ENCODE results near the gene FKBP4. TPM values are rescaled to one million over a fixed set of nuclear protein-coding genes. Genes with fewer than 3 reads are reported as not detected.

Gene FKBP4
- total RNA-seq, 1 donor from 2014 or later, result 45.3 TPM

- H4K20me1 ChIP-seq (ENCODE audit: low read depth), result no peaks in the 10 kb centered on the region
- H3K4me2 ChIP-seq, result no peak overlapping the region
- H3K27me3 Mint-ChIP-seq (ENCODE audit: insufficient read depth, low read depth), result peaks cover 10% of the 10 kb centered on the region
- peaks cover 35% of the 10 kb centered on the region for H3K27me3 ChIP-seq
- peak; percentile 80 for DNase-seq (ENCODE audit: low spot score)
- H3K4me1 Mint-ChIP-seq, result peaks cover 12% of the 10 kb centered on the region
- peaks cover 5% of the 10 kb centered on the region for H3K4me1 ChIP-seq
- H3K4me3 ChIP-seq, result no peak overlapping the region
- H3K79me2 ChIP-seq (ENCODE audit: low read depth), result no peaks in the 10 kb centered on the region
- no peak overlapping the region for H3K4me3 Mint-ChIP-seq
- H3K9me3 ChIP-seq (ENCODE audit: low read depth), result no peaks in the 10 kb centered on the region
- no peak overlapping the region for H2AFZ ChIP-seq (replicated peaks)
- no peaks in the 10 kb centered on the region for H3K9me3 Mint-ChIP-seq
- TF ChIP-seq CTCF (IDR thresholded peaks at IDR 0.05) (peak; percentile 87), EZH2 (IDR thresholded peaks at IDR 0.05) (no peak)
- peaks cover 6% of the 10 kb centered on the region for H3F3A ChIP-seq (ENCODE audit: low read depth)
- H3K36me3 Mint-ChIP-seq, result no peaks in the 10 kb centered on the region
- no peak overlapping the region for H3K27ac ChIP-seq
- H3K36me3 ChIP-seq, result no peaks in the 10 kb centered on the region
- H3K9ac ChIP-seq, result no peak overlapping the region
- H3K27ac Mint-ChIP-seq, result no peak overlapping the region
These were observed 10.7 kb upstream of the FKBP4 start for GRCh38 chr12:2783936-2784600.

DNA sequence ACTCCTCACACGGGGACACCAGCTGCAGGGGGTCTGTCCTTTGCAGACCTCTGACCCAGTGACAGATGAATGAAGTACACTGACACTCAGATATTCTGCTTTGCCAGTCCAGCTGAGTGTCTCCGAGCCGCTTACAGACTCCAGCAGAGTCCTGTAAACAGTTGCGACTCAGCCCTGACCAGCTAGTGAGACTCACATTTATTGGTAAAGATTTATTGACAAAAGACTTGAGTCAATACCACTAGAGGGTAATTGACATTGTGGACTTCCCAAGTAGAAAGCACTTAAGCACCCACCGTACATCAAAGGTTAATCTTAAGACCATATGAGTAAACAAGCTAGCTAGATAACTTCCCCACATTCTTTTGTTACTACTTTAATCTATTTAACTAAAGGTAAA lies 9.8 kb upstream of the FKBP4 start:
- Histone ChIP-seq H2AFZ (replicated peaks) (no peak overlapping the region), H3K27me3 (peaks cover 35% of the 10 kb centered on the region), H4K20me1 (ENCODE audit: low read depth) (no peaks in the 10 kb centered on the region), H3K4me2 (no peak overlapping the region), H3K4me1 (no peaks in the 10 kb centered on the region), H3K27ac (no peak overlapping the region), H3K36me3 (no peaks in the 10 kb centered on the region), H3K4me3 (no peak overlapping the region), H3K9me3 (ENCODE audit: low read depth) (no peaks in the 10 kb centered on the region), H3K79me2 (ENCODE audit: low read depth) (no peaks in the 10 kb centered on the region), H3F3A (ENCODE audit: low read depth) (no peaks in the 10 kb centered on the region), H3K9ac (no peak overlapping the region)
- peaks cover 15% of the 10 kb centered on the region for H3K27me3 Mint-ChIP-seq (ENCODE audit: insufficient read depth, low read depth)
- no peak for TF ChIP-seq CTCF (IDR thresholded peaks at IDR 0.05)
- no peak for TF ChIP-seq EZH2phosphoT487 (IDR thresholded peaks at IDR 0.05)
- no peak for TF ChIP-seq EZH2 (IDR thresholded peaks at IDR 0.05)
- no peak for DNase-seq (ENCODE audit: low spot score)
- no peak overlapping the region for H3K27ac Mint-ChIP-seq
- no peaks in the 10 kb centered on the region for H3K36me3 Mint-ChIP-seq
- H3K4me3 Mint-ChIP-seq, result no peak overlapping the region
- peaks cover 7% of the 10 kb centered on the region for H3K4me1 Mint-ChIP-seq
- H3K9me3 Mint-ChIP-seq, result no peaks in the 10 kb centered on the region

DNA sequence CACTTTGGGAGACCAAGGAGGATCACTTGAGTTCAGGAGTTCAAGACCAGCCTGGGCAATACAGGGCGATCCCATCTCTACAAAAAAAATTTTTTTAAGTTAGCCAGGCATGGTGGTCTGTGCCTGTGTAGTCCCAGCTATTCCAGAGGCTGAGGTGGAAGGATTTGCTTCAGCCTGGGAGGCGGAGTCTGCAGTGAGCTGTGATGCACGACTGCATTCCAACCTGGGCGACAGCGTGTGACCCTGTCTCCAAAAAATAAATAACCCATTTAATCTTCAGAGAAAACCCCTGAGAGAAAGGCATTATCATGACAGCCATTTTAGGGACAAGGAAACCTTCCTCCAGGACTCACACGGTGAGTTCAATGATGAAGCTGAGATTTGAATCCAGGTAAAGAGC lies 3.7 kb upstream of the FKBP4 start:
- Histone ChIP-seq H4K20me1 (ENCODE audit: low read depth) (peaks cover 3% of the 10 kb centered on the region), H3K4me2 (no peak overlapping the region), H3K9me3 (ENCODE audit: low read depth) (no peaks in the 10 kb centered on the region), H3K4me3 (no peak overlapping the region), H3F3A (ENCODE audit: low read depth) (peaks cover 28% of the 10 kb centered on the region), H2AFZ (replicated peaks) (no peak overlapping the region), H3K27ac (no peak overlapping the region), H3K9ac (no peak overlapping the region), H3K79me2 (ENCODE audit: low read depth) (peaks cover 5% of the 10 kb centered on the region), H3K27me3 (peaks cover 28% of the 10 kb centered on the region), H3K36me3 (no peaks in the 10 kb centered on the region), H3K4me1 (peaks cover 16% of the 10 kb centered on the region)
- H3K27ac Mint-ChIP-seq, result no peak overlapping the region
- no peaks in the 10 kb centered on the region for H3K9me3 Mint-ChIP-seq
- peaks cover 18% of the 10 kb centered on the region for H3K4me1 Mint-ChIP-seq
- H3K4me3 Mint-ChIP-seq, result no peak overlapping the region
- H3K27me3 Mint-ChIP-seq (ENCODE audit: insufficient read depth, low read depth), result peaks cover 13% of the 10 kb centered on the region
- DNase-seq (ENCODE audit: low spot score), result no peak
- H3K36me3 Mint-ChIP-seq, result no peaks in the 10 kb centered on the region
- TF ChIP-seq EZH2 (IDR thresholded peaks at IDR 0.05) (no peak), CTCF (IDR thresholded peaks at IDR 0.05) (no peak), EZH2phosphoT487 (IDR thresholded peaks at IDR 0.05) (no peak)
